AG04450 (cell line): Measurements from ENCODE around the gene KXD1. TPM values are rescaled to one million over a fixed set of nuclear protein-coding genes. Genes with fewer than 3 reads are reported as not detected.

Experiments
- CTCF ChIA-PET: fragments of 300-600, 350-600 bp; formaldehyde crosslinking; extraction: SDS; loops from one replicate; lab custom pipeline; 2022; ENCODE audit warnings: antibody characterized with exemption, inconsistent platforms; lab: Charles Lee
- POLR2A ChIA-PET: fragments of 350-600 bp; formaldehyde crosslinking; extraction: SDS; loops from one replicate; lab custom pipeline; 2021; ENCODE audit warnings: antibody characterized with exemption, inconsistent platforms; lab: Yijun Ruan, JAX
- DNase-seq: peaks from one replicate; pipeline ENCODE4 v3.0.0-alpha.2; 2011; ENCODE audit warnings: low read depth, low spot score
- H3K27ac ChIP-seq: one replicate; pipeline ENCODE4 v1.5.1; 2012; ENCODE audit warnings: low read depth, low read length, control low read depth
- H3K27me3 ChIP-seq: one replicate; pipeline ENCODE4 v1.6.0; 2012; ENCODE audit warnings: low read length; ENCODE audit not compliant: control insufficient read depth, insufficient read depth
- H3K4me3 ChIP-seq: 2 replicates; pipeline ENCODE4 v1.5.1; 2011; ENCODE audit warnings: mild to moderate bottlenecking, low read depth, low read length, control low read depth
- H3K9me3 ChIP-seq: 2 replicates; pipeline ENCODE4 v1.5.1; 2012; ENCODE audit warnings: low read length; ENCODE audit not compliant: control insufficient read depth, insufficient read depth
- polyA plus RNA-seq: library from polyadenylated mRNA; depleted of rRNA; stranded (reverse); fragments of >200 nt; gene quantifications from 2 replicates; pipeline ENCODE4 v1.2.3, GENCODE V29; 2011; rRNA removed
- TF ChIP-seq, protein P1 (sequence below): IDR thresholded peaks from 2 replicates; pipeline ENCODE4 v1.5.1; 2011; ENCODE audit warnings: low read depth, low read length, control low read depth, inconsistent platforms

KXD1 gene
- polyA plus RNA-seq, 1 experiment, result 77.3 TPM

- DNase-seq, result no peak
- ChIA-PET POLR2A (interaction anchor here (0.6 kb wide), 1 partner anchor 11 kb away, joined by 3 read pairs; no protein-coding TSS in a partner anchor), CTCF (no interaction called here)
- no peak overlapping the region for H3K4me3 ChIP-seq
- H3K27ac ChIP-seq, result no peak overlapping the region
- peaks cover 43% of the 10 kb centered on the region for H3K27me3 ChIP-seq
- peaks cover 9% of the 10 kb centered on the region for H3K9me3 ChIP-seq
- TF ChIP-seq, protein P1, sequence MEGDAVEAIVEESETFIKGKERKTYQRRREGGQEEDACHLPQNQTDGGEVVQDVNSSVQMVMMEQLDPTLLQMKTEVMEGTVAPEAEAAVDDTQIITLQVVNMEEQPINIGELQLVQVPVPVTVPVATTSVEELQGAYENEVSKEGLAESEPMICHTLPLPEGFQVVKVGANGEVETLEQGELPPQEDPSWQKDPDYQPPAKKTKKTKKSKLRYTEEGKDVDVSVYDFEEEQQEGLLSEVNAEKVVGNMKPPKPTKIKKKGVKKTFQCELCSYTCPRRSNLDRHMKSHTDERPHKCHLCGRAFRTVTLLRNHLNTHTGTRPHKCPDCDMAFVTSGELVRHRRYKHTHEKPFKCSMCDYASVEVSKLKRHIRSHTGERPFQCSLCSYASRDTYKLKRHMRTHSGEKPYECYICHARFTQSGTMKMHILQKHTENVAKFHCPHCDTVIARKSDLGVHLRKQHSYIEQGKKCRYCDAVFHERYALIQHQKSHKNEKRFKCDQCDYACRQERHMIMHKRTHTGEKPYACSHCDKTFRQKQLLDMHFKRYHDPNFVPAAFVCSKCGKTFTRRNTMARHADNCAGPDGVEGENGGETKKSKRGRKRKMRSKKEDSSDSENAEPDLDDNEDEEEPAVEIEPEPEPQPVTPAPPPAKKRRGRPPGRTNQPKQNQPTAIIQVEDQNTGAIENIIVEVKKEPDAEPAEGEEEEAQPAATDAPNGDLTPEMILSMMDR, result no peak
Observed at GRCh38 chr19:18616023-18616422, 58.4 kb downstream of the KXD1 start.

- Histone ChIP-seq H3K9me3 (peaks cover 9% of the 10 kb centered on the region), H3K4me3 (no peak overlapping the region), H3K27me3 (peaks cover 30% of the 10 kb centered on the region), H3K27ac (no peak overlapping the region)
- POLR2A ChIA-PET, result no interaction called here
- TF ChIP-seq, protein P1, result no peak
- no peak for DNase-seq
- CTCF ChIA-PET, result no interaction called here
Observed at GRCh38 chr19:18617562-18617961, 59.9 kb downstream of the KXD1 start.

DNA sequence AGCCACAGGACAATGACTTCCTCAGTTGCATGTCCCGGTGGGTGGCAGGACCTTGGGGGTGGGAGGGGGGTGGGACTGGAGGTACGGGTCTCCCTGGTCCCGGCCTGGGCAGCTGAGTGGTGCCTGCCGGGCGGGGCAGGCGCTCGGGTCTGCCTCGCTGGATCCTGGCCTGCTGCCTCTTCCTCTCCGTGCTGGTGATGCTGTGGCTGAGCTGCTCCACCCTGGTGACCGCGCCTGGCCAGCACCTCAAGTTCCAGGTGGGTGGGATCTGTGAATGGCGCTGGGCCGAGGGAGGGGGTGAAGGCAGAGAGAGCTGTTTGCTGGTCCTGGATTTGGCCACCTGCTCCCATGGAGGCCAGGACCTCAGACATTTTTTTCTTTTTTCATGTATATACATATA, 60.6 kb downstream of the KXD1 start:
- TF ChIP-seq, protein P1, result no peak
- Histone ChIP-seq H3K27me3 (peaks cover 24% of the 10 kb centered on the region), H3K27ac (no peak overlapping the region), H3K9me3 (peaks cover 9% of the 10 kb centered on the region), H3K4me3 (no peak overlapping the region)
- ChIA-PET POLR2A (no interaction called here), CTCF (interaction anchor here (0.7 kb wide), 1 partner anchor 24 kb away, joined by 4 read pairs; no protein-coding TSS in a partner anchor)
- no peak for DNase-seq

Other genes with a start within 250 kb of the KXD1 start
- gene LSM4, start 234.8 kb upstream of the KXD1 start, polyA plus RNA-seq, result 58.6 and 69.3 TPM in 2 replicates
- 22.0 and 29.1 TPM in 2 replicates for gene PGPEP1, start 217.3 kb upstream of the KXD1 start, polyA plus RNA-seq
- gene GDF15, start 171.7 kb upstream of the KXD1 start, polyA plus RNA-seq, result 25.0 and 35.9 TPM in 2 replicates
- gene LRRC25, start 160.2 kb upstream of the KXD1 start, polyA plus RNA-seq, result 0.12 and 0.32 TPM in 2 replicates
- 9.4 and 12.6 TPM in 2 replicates for gene SSBP4, start 138.5 kb upstream of the KXD1 start, polyA plus RNA-seq
- gene ISYNA1, start 119.7 kb upstream of the KXD1 start, polyA plus RNA-seq, result 13.3 and 19.2 TPM in 2 replicates
- 2.7 and 4.1 TPM in 2 replicates for gene ELL, start 35.8 kb upstream of the KXD1 start, polyA plus RNA-seq
- 123 and 192 TPM in 2 replicates for gene FKBP8, start 14.3 kb upstream of the KXD1 start, polyA plus RNA-seq
- 1,723 and 2,315 TPM in 2 replicates for gene UBA52, start 14.0 kb downstream of the KXD1 start, polyA plus RNA-seq
- gene REX1BD, start 30.9 kb downstream of the KXD1 start, polyA plus RNA-seq, result 17.6 TPM in 2 replicates
- 2.6 and 2.9 TPM in 2 replicates for gene CRLF1, start 48.9 kb downstream of the KXD1 start, polyA plus RNA-seq
- gene TMEM59L, start 55.0 kb downstream of the KXD1 start, polyA plus RNA-seq, result 0.81 and 1.3 TPM in 2 replicates
- 1.2 and 3.8 TPM in 2 replicates for gene KLHL26, start 79.2 kb downstream of the KXD1 start, polyA plus RNA-seq
- 1.0 and 1.4 TPM in 2 replicates for gene CRTC1, start 125.8 kb downstream of the KXD1 start, polyA plus RNA-seq
- 0.09 TPM in 2 replicates for gene COMP, start 233.4 kb downstream of the KXD1 start, polyA plus RNA-seq